H1 (cell line): ENCODE data around the gene PRUNE1. TPM values are rescaled to one million over a fixed set of nuclear protein-coding genes. Genes with fewer than 3 reads are reported as not detected.

Experiments used
- CBX5 ChIP-seq: fragments of 300-800, 300-1000 bp; sonication (generic); IDR thresholded peaks from 2 replicates; pipeline ENCODE4 v1.7.1; 2016; ENCODE audit warnings: antibody characterized with exemption, low read length, low read depth
- CHD1 ChIP-seq: IDR thresholded peaks from 2 replicates; pipeline ENCODE4 v1.6.1; 2012; ENCODE audit warnings: low read depth, low read length, improper control_type of control experiment
- CHD7 ChIP-seq: fragments of 300-600 bp; sonication (generic); IDR thresholded peaks from 2 replicates; pipeline ENCODE4 v1.7.1; 2012; ENCODE audit warnings: low read length, moderate library complexity, mild to moderate bottlenecking, inconsistent platforms; ENCODE audit not compliant: insufficient replicate concordance
- E2F6 ChIP-seq: IDR thresholded peaks from 2 replicates; pipeline ENCODE4 v1.6.1; 2012; ENCODE audit warnings: inconsistent platforms
- FOSL1 ChIP-seq: IDR thresholded peaks from 2 replicates; pipeline ENCODE4 v1.6.1; 2011; ENCODE audit warnings: mild to moderate bottlenecking, low read depth, low read length, moderate library complexity; ENCODE audit not compliant: insufficient read depth
- GABPA ChIP-seq: IDR thresholded peaks from 2 replicates; pipeline ENCODE4 v1.6.1; 2011; ENCODE audit warnings: mild to moderate bottlenecking, low read length, moderate library complexity, borderline replicate concordance; ENCODE audit not compliant: insufficient read depth
- PHF8 ChIP-seq: fragments of 200-600 bp; sonication (generic); conservative IDR thresholded peaks from 2 replicates; pipeline ENCODE4 v1.7.1; 2012; ENCODE audit warnings: low read depth, mild to moderate bottlenecking, inconsistent platforms, low read length, moderate library complexity
- SIN3A ChIP-seq, 2 experiments: IDR thresholded peaks in 1 of 2; conservative IDR thresholded peaks in 1 of 2; 2 replicates each; pipeline ENCODE4 v1.6.1; 2011 to 2012; ENCODE audit warnings: low read length in 2 of 2, improper control_type of control experiment in 1 of 2, low read depth in 1 of 2, mild to moderate bottlenecking in 1 of 2
- TBP ChIP-seq: IDR thresholded peaks from 2 replicates; pipeline ENCODE4 v1.6.1; 2011; ENCODE audit warnings: low read depth, low read length, improper control_type of control experiment
- polyA plus RNA-seq, 7 experiments: library from polyadenylated mRNA; depleted of rRNA in 3 of 7; stranded (reverse) in 5 of 7; unstranded in 2 of 7; fragments of >200 nt in 5 of 7; fragments of 200-250 nt in 2 of 7; gene quantifications; 1 replicate in 5 of 7; 2 replicates in 1 of 7; 4 replicates in 1 of 7; pipeline versions ENCODE4 v1.2.1 to v1.2.3, GENCODE V29; 2011 to 2013; ENCODE audit warnings: missing spikeins in 2 of 7, mixed read lengths in 2 of 7
- total RNA-seq: library from RNA; stranded (reverse); fragmentation: NEBNext Ultra II Directional; extraction: Animal tissue kit (Norgen Biotek cat#: 25700); gene quantifications from 2 replicates; pipeline ENCODE4 v1.2.1, GENCODE V29; 2021

Gene PRUNE1
- total and polyA plus RNA-seq, 2 of the 8 experiments (the other 6 are each of a cell fraction or from before 2014, with no cell fraction given): 32.8 to 54.2 TPM

- no peak for TF ChIP-seq CHD7
- TF ChIP-seq GABPA: no peak
- no peak for TF ChIP-seq SIN3A (conservative IDR thresholded peaks at IDR 0.05 in 1 of 2, IDR thresholded peaks at IDR 0.05 in 1 of 2; ENCODE audit: low read depth in 1 of 2, low read length in 2 of 2)
- TF ChIP-seq E2F6: no peak
- no peak for TF ChIP-seq CHD1
- TF ChIP-seq FOSL1: no peak
- no peak for TF ChIP-seq PHF8
- no peak for TF ChIP-seq TBP
- TF ChIP-seq CBX5: no peak
These were observed 3.1 kb downstream of the PRUNE1 start (continued) for GRCh38 chr1:151011154-151011850.
